Measurements from ENCODE around the gene PLAC1. TPM values are rescaled to one million over a fixed set of nuclear protein-coding genes. Genes with fewer than 3 reads are reported as not detected.

The PLAC1 gene
- total RNA-seq, 4 donors from 2014 or later = 1.9 TPM; not detected in 3

- intact Hi-C loops (cut with DNase I; ENCODE audit: low total_unique reads) = no loop called here
- no peaks in the 10 kb centered on the region for H3K9me3 ChIP-seq
- no peaks in the 10 kb centered on the region for H3K4me1 ChIP-seq
- no peak for DNase-seq
- H3K27me3 ChIP-seq = peaks cover 7 to 24% of the 10 kb centered on the region in 2 donors
- H3K4me3 ChIP-seq = no peak overlapping the region
- peak overlapping the region; percentile 37 to 78 for H3K27ac ChIP-seq
- no peak for TF ChIP-seq POLR2A (IDR thresholded peaks at IDR 0.05)
- no peak for TF ChIP-seq CTCF (IDR thresholded peaks at IDR 0.05)
- H3K36me3 ChIP-seq = no peaks in the 10 kb centered on the region
These were observed 105.9 kb downstream of the PLAC1 start for GRCh38 chrX:134552351-134552750.

GRCh38 chrX:134551376-134552048, 106.8 kb downstream of the PLAC1 start:
- intact Hi-C loops (cut with DNase I; ENCODE audit: low total_unique reads) = no loop called here
- no peak for DNase-seq
- Histone ChIP-seq H3K27ac (peak overlapping the region; percentile 37 to 78), H3K36me3 (no peaks in the 10 kb centered on the region), H3K4me3 (peak overlapping the region in 1 of 2 donors; percentile 46), H3K4me1 (no peaks in the 10 kb centered on the region), H3K27me3 (peaks cover 7 to 27% of the 10 kb centered on the region in 2 donors), H3K9me3 (no peaks in the 10 kb centered on the region)
- TF ChIP-seq CTCF (IDR thresholded peaks at IDR 0.05) (no peak), POLR2A (IDR thresholded peaks at IDR 0.05) (no peak)

GRCh38 chrX:134548257-134549201, 109.7 kb downstream of the PLAC1 start:
- no peaks in the 10 kb centered on the region for H3K4me1 ChIP-seq
- peak overlapping the region; percentile 23 to 46 for H3K4me3 ChIP-seq
- intact Hi-C loops (cut with DNase I; ENCODE audit: low total_unique reads) = no loop called here
- peaks cover 9 to 42% of the 10 kb centered on the region in 2 donors for H3K27me3 ChIP-seq
- DNase-seq = no peak
- peak overlapping the region; percentile 60 to 78 for H3K27ac ChIP-seq
- no peak for TF ChIP-seq POLR2A (IDR thresholded peaks at IDR 0.05)
- TF ChIP-seq CTCF (IDR thresholded peaks at IDR 0.05) = no peak
- no peaks in the 10 kb centered on the region for H3K9me3 ChIP-seq
- H3K36me3 ChIP-seq = no peaks in the 10 kb centered on the region

GRCh38 chrX:134547047-134547679, 111.1 kb downstream of the PLAC1 start:
- no peak for DNase-seq
- TF ChIP-seq CTCF (IDR thresholded peaks at IDR 0.05) (no peak), POLR2A (IDR thresholded peaks at IDR 0.05) (no peak)
- Histone ChIP-seq H3K36me3 (no peaks in the 10 kb centered on the region), H3K27ac (peak overlapping the region in 1 of 2 donors; percentile 60), H3K27me3 (peaks cover 9 to 42% of the 10 kb centered on the region in 2 donors), H3K9me3 (no peaks in the 10 kb centered on the region), H3K4me1 (no peaks in the 10 kb centered on the region), H3K4me3 (no peak overlapping the region)
- intact Hi-C loops (cut with DNase I; ENCODE audit: low total_unique reads) = no loop called here

Measured in uterus (tissue), 4 donors.